ENCODE data around the gene LZTR1.

LZTR1 gene

DNA sequence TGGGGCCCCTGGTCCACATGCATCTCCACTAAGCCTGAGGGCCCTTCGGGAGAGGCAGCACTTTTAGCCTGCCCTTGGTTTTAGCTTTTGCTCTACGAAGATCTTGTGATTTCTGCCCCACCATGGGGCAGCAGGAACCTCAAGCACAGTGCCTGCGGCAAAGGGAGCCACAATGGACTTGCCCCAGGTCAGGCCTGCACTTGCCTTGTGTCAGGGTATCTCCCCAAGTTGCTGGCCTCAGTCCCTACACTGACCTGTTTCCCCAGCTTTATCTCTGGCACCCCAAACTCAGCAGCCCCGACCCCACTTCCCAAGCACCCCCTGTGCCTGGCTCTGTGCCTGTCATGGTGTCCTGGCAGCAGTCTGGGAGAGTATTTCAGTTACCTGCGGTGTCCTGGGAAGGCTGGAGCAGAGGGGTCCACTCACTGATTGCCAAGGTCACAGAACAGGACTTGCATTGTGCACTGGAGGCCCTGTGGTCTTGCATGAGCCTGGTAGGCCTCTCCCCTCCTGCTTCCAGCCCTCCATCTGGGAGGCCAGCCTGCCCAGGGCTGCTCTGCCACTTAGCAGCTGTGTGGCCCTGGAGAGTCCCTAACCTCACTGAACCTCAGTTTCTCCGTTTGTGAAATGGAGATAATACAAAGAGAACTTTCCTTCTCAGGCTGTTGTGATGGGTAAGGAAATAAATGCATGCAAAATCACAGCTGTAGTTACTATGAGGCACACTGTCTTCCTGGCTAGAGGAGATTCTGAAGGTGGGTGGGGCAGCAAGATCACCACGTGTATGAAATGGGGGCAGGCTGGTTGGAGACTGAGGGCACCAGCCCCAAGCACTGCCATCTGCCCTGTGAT, 18.7 kb upstream of the LZTR1 start:
- TF ChIP-seq Cebpa-rat (IDR thresholded peaks at IDR 0.05), result no peak
- no peak overlapping the region for H3K4me2 ChIP-seq
- H3K27me3 ChIP-seq, result peaks cover 38 to 64% (median 53%) of the 10 kb centered on the region in 11 experiments

GRCh38 chr22:20964090-20964798, 17.9 kb upstream of the LZTR1 start:
- no peaks in the 10 kb centered on the region for H3K9me3 ChIP-seq (replicated peaks in 1 of 11)
- peaks cover 37 to 56% (median 45%) of the 10 kb centered on the region in 11 experiments for H3K27me3 ChIP-seq
- peak overlapping the region; percentile 65 to 95 (median 88) for H3K4me2 ChIP-seq
- H3K9ac ChIP-seq, result peak overlapping the region in 9 of 11 experiments; percentile 30 to 68 (median 53); a peak in 11 of 22 replicates
- H3K4me1 ChIP-seq, result peaks cover 18 to 54% (median 44%) of the 10 kb centered on the region in 10 experiments; a peak in 19 of 20 replicates
- peaks cover 0 to 39% (median 16%) of the 10 kb centered on the region in 11 experiments; a peak in 13 of 22 replicates for H4K20me1 ChIP-seq
- TF ChIP-seq Cebpa-rat (IDR thresholded peaks at IDR 0.05), result no peak
- H3K36me3 ChIP-seq, result no peaks in the 10 kb centered on the region
- no peak overlapping the region for H3K27ac ChIP-seq
- H3K4me3 ChIP-seq, result peak overlapping the region; percentile 40 to 67 (median 51)

More for the DNA sequence above, 18.7 kb upstream of the LZTR1 start:
- Histone ChIP-seq H3K4me1 (peaks cover 18 to 46% (median 37%) of the 10 kb centered on the region in 10 experiments; a peak in 19 of 20 replicates), H4K20me1 (peaks cover 0 to 39% (median 16%) of the 10 kb centered on the region in 11 experiments; a peak in 13 of 22 replicates), H3K9ac (0 out of 22 replicates have a peak overlapping the region, but pooled peaks of 1 of the 11 experiments have one; percentile 15), H3K4me3 (no peak overlapping the region), H3K36me3 (no peaks in the 10 kb centered on the region), H3K27ac (no peak overlapping the region), H3K9me3 (replicated peaks in 1 of 11) (no peaks in the 10 kb centered on the region)

GRCh38 chr22:20964799-20965103, 17.3 kb upstream of the LZTR1 start:
- Histone ChIP-seq H3K9me3 (replicated peaks in 1 of 11) (no peaks in the 10 kb centered on the region), H3K4me1 (peaks cover 18 to 55% (median 44%) of the 10 kb centered on the region in 10 experiments; a peak in 19 of 20 replicates), H3K36me3 (no peaks in the 10 kb centered on the region), H4K20me1 (peaks cover 0 to 39% (median 16%) of the 10 kb centered on the region in 11 experiments; a peak in 13 of 22 replicates), H3K4me3 (peak overlapping the region; percentile 40 to 67 (median 51)), H3K27ac (no peak overlapping the region), H3K27me3 (peaks cover 37 to 55% (median 42%) of the 10 kb centered on the region in 11 experiments), H3K4me2 (peak overlapping the region; percentile 65 to 95 (median 88)), H3K9ac (peak overlapping the region in 9 of 11 experiments; percentile 30 to 68 (median 53); a peak in 11 of 22 replicates)
- TF ChIP-seq Cebpa-rat (IDR thresholded peaks at IDR 0.05), result no peak

- Histone ChIP-seq H3K9me3 (replicated peaks in 1 of 11) (no peaks in the 10 kb centered on the region), H3K4me2 (peak overlapping the region; percentile 65 to 95 (median 88))
Measured at GRCh38 chr22:20965104-20965887, 16.8 kb upstream of the LZTR1 start.

DNA sequence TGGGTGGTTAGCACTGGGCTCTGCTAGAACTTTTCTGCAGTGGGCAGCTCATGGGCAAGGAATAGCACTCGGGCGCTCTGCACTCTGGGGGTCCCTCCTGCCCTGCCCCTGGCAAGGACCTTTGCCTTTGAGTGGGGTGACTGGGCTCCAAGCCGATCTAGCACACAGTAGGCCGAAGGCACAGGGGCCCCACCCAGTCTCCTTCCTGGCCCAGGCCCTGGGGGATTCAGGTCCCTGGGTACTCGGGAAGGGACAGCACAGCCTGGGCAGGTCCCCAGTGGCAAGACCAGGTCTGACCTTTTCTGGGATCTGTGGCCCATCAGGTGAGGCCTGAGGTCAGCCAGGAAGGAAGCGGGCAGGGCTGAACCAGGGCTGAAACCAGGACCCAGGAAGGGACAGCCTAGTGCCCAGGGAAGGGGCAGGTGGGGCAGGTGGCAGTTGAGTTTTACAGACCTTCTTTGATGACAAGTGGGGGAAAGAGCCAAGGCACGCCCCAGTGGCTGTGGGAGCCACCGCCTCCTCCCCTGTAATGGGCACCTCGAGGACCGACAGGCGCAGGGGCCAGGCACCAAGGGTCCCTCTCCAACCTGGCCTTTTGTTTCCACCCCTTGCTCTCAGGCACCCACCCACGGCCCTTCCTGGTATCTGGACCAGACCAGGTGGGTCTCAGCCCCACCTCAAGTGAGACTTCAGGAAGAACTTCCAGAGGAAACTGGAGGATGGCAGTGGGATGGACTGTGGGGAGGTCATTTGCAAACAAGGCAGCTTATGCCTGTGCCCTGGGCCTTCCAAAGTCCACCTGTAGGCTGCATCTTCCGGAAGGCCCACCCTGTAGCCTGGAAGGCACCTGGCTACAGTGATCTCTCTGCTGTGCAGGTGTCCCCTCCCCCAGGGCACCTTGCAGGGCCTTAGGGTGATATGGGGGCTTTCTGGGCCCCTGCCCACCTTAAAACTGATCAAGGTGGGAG, 15.9 kb upstream of the LZTR1 start:
- Histone ChIP-seq H3K36me3 (no peaks in the 10 kb centered on the region), H3K27me3 (peaks cover 37 to 55% (median 42%) of the 10 kb centered on the region in 11 experiments), H3K27ac (no peak overlapping the region), H3K4me3 (peak overlapping the region in 1 of 10 experiments; percentile 50; a peak in 1 of 20 replicates), H3K9ac (no peak overlapping the region; a peak in 1 of 22 replicates), H3K9me3 (replicated peaks in 1 of 11) (no peaks in the 10 kb centered on the region), H4K20me1 (peaks cover 0 to 39% (median 16%) of the 10 kb centered on the region in 11 experiments; a peak in 13 of 22 replicates), H3K4me2 (peak overlapping the region in 10 of 11 experiments; percentile 76 to 95 (median 88); a peak in 19 of 22 replicates), H3K4me1 (peaks cover 18 to 55% (median 44%) of the 10 kb centered on the region in 10 experiments; a peak in 19 of 20 replicates)
- TF ChIP-seq Cebpa-rat (IDR thresholded peaks at IDR 0.05), result no peak

More at GRCh38 chr22:20965104-20965887, 16.8 kb upstream of the LZTR1 start:
- Histone ChIP-seq H3K4me3 (peak overlapping the region in 9 of 10 experiments; percentile 40 to 67 (median 51); a peak in 17 of 20 replicates), H3K9ac (peak overlapping the region in 5 of 11 experiments; percentile 22 to 65 (median 47); a peak in 5 of 22 replicates), H4K20me1 (peaks cover 0 to 39% (median 16%) of the 10 kb centered on the region in 11 experiments; a peak in 13 of 22 replicates), H3K27me3 (peaks cover 37 to 55% (median 42%) of the 10 kb centered on the region in 11 experiments), H3K27ac (no peak overlapping the region), H3K36me3 (no peaks in the 10 kb centered on the region), H3K4me1 (peaks cover 18 to 55% (median 44%) of the 10 kb centered on the region in 10 experiments; a peak in 19 of 20 replicates)
- TF ChIP-seq Cebpa-rat (IDR thresholded peaks at IDR 0.05), result no peak

DNA sequence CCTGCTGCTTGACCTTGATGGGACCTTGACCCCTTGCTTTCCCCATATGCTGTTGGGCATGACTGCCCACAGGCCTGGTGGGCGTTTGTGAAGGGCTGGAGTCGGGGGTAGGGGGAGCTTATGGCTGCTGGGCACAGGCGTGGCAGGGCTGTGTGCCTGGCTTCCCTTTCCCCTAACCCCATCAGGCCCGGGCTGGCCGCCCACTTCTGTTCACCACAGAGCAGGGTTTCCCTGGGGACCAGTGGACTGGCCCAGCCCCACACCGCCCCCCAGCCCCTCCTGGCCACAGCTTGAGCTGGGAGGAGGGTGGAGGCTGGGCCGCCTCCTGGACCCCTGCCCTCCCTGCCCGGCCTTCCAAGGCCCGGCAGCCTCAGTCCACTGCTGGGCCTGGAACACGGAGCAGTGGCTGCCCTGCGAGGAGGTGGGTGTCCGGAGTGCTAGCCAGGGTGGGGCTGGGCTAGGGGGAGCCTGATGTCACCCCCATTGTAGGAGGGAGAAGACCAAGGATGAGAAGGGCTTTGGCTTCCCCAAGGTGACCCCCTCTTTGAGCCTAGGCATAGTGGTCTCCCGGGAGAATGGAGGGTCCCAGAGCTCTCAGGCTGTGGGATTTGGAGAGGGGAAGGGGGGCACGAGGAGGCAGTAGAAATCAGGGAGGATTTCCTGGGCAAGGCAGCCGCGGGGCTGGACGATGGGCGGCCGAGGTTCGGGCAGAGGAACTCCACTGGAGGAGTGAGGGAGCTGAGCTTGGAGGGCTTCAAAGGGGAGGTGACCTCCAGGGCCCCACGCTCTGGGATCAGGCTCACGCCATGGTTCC, 15.0 kb upstream of the LZTR1 start, which contains the start of gene AIFM3:
Gene AIFM3, plus strand, starts transcription at position 373 of the 814 bp plus-strand sequence. CDS start 690 bp downstream, outside the sequence.
- Histone ChIP-seq H3K27ac (peak within 1 kb of the TSS in 1 of 11 experiments; percentile 56; a peak in 1 of 22 replicates), H4K20me1 (peaks cover 0 to 36% (median 16%) of the 10 kb centered on the region in 11 experiments; a peak in 13 of 22 replicates), H3K4me3 (peak within 1 kb of the TSS in 1 of 10 experiments; percentile 15; a peak in 1 of 20 replicates), H3K4me1 (peaks cover 18 to 60% (median 46%) of the 10 kb centered on the region in 10 experiments; a peak in 19 of 20 replicates), H3K4me2 (peak within 1 kb of the TSS; percentile 19 to 95 (median 88); a peak in 20 of 22 replicates), H3K27me3 (peaks cover 37 to 55% (median 42%) of the 10 kb centered on the region in 11 experiments), H3K9me3 (replicated peaks in 1 of 11) (no peaks in the 10 kb centered on the region), H3K9ac (peak within 1 kb of the TSS in 3 of 11 experiments; percentile 3 to 52 (median 18); a peak in 5 of 22 replicates), H3K36me3 (no peaks in the 10 kb centered on the region)
- no peak for TF ChIP-seq Cebpa-rat (IDR thresholded peaks at IDR 0.05)
